CD8-positive, alpha-beta memory T cell (primary cell): Measurements from ENCODE around the gene SLC22A23. TPM values are rescaled to one million over a fixed set of nuclear protein-coding genes. Genes with fewer than 3 reads are reported as not detected.

Experiments used
- CTCF ChIA-PET: fragments of 350-600 bp; sonication (Branson Sonifier 250); formaldehyde crosslinking; loops from one replicate; lab custom pipeline; 2021; ENCODE audit warnings: antibody characterized with exemption; lab: Charles Lee
- POLR2A ChIA-PET: fragments of 350-600 bp; sonication (Branson Sonifier 250); formaldehyde crosslinking; loops from one replicate; lab custom pipeline; 2021; ENCODE audit warnings: antibody characterized with exemption; lab: Charles Lee
- DNase-seq, 5 donors: peaks; one replicate each; pipeline versions ENCODE4 v3.0.0 to v3.0.0-alpha.2; 2020 to 2022; ENCODE audit warnings: mixed read lengths in 1 of 5
- H3K27ac ChIP-seq: one replicate; pipeline ENCODE4 v1.7.0; 2013; ENCODE audit warnings: low read depth, mild to moderate bottlenecking, low read length, moderate library complexity
- H3K27me3 ChIP-seq: 2 replicates; pipeline ENCODE4 v1.7.0; 2013; ENCODE audit warnings: low read length, mild to moderate bottlenecking; ENCODE audit not compliant: insufficient read depth, poor library complexity, severe bottlenecking
- H3K36me3 ChIP-seq: 2 replicates; pipeline ENCODE4 v1.7.0; 2013; ENCODE audit warnings: mild to moderate bottlenecking, low read length, moderate library complexity; ENCODE audit not compliant: insufficient read depth
- H3K4me1 ChIP-seq: 2 replicates; pipeline ENCODE4 v1.7.0; 2013; ENCODE audit warnings: mild to moderate bottlenecking, low read length, moderate library complexity; ENCODE audit not compliant: insufficient read depth
- H3K4me3 ChIP-seq: 2 replicates; pipeline ENCODE4 v1.7.0; 2013; ENCODE audit warnings: mild to moderate bottlenecking, low read length
- H3K9me3 ChIP-seq: 2 replicates; pipeline ENCODE4 v1.7.0; 2013; ENCODE audit warnings: mild to moderate bottlenecking, low read length
- H3K27ac Mint-ChIP-seq, 8 donors: one replicate each; pipeline ENCODE4 v1.8.0; 2020 to 2021; ENCODE audit warnings: mixed read lengths in 8 of 8, mild to moderate bottlenecking in 6 of 8, inconsistent platforms in 3 of 8, moderate library complexity in 3 of 8
- H3K27me3 Mint-ChIP-seq, 2 donors: one replicate each; pipeline ENCODE4 v1.8.0; 2020 to 2021; ENCODE audit warnings: mixed read lengths in 2 of 2, mild to moderate bottlenecking in 1 of 2, moderate library complexity in 1 of 2
- H3K36me3 Mint-ChIP-seq, 3 donors: one replicate each; pipeline ENCODE4 v1.8.0; 2020 to 2021; ENCODE audit warnings: mixed read lengths in 3 of 3, inconsistent platforms in 1 of 3, mild to moderate bottlenecking in 1 of 3
- H3K4me1 Mint-ChIP-seq, 3 donors: one replicate each; pipeline ENCODE4 v1.8.0; 2020 to 2021; ENCODE audit warnings: mixed read lengths in 3 of 3, inconsistent platforms in 1 of 3, mild to moderate bottlenecking in 1 of 3
- H3K4me3 Mint-ChIP-seq, 7 donors: one replicate each; pipeline ENCODE4 v1.8.0; 2020 to 2021; ENCODE audit warnings: mixed read lengths in 7 of 7, mild to moderate bottlenecking in 6 of 7, moderate library complexity in 4 of 7, inconsistent platforms in 2 of 7
- H3K9me3 Mint-ChIP-seq, 5 donors: one replicate each; pipeline ENCODE4 v1.8.0; 2020 to 2022; ENCODE audit warnings: mixed read lengths in 5 of 5, mild to moderate bottlenecking in 3 of 5, moderate library complexity in 2 of 5, inconsistent platforms in 1 of 5
- polyA plus RNA-seq: library from polyadenylated mRNA; unstranded; fragments of 300-500 nt; fragmentation: Illumina TruSeq; gene quantifications from one replicate; pipeline ENCODE4 v1.2.3, GENCODE V29; 2021
- total RNA-seq, 2 experiments: library from RNA; stranded (reverse); gene quantifications; one replicate each; pipeline ENCODE4 v1.2.3, GENCODE V29; 2021

The SLC22A23 gene
- total and polyA plus RNA-seq, 3 experiments from 2014 or later = 0.39 to 0.78 (median 0.47) TPM

GRCh38 chr6:3318821-3319540, 137.9 kb downstream of the SLC22A23 start:
- Histone ChIP-seq H3K9me3 (no peaks in the 10 kb centered on the region), H3K27ac (no peak overlapping the region), H3K27me3 (no peaks in the 10 kb centered on the region), H3K4me1 (peaks cover 22% of the 10 kb centered on the region), H3K4me3 (no peak overlapping the region), H3K36me3 (no peaks in the 10 kb centered on the region)
- Mint-ChIP-seq H3K27ac (peak overlapping the region in 1 of 8 donors; percentile 54), H3K4me1 (peaks cover 18 to 22% (median 21%) of the 10 kb centered on the region in 3 donors), H3K4me3 (peak overlapping the region in 4 of 7 donors; percentile 10 to 65 (median 10)), H3K9me3 (no peaks in the 10 kb centered on the region), H3K27me3 (peaks cover 19 to 34% of the 10 kb centered on the region in 2 donors), H3K36me3 (no peaks in the 10 kb centered on the region)
- POLR2A ChIA-PET = no interaction called here
- CTCF ChIA-PET = no interaction called here
- no peak for DNase-seq

GRCh38 chr6:3318226-3318625, 138.6 kb downstream of the SLC22A23 start:
- POLR2A ChIA-PET = no interaction called here

GRCh38 chr6:3317741-3318211, 139.1 kb downstream of the SLC22A23 start:
- ChIA-PET CTCF (no interaction called here), POLR2A (no interaction called here)
- peak overlapping the region in 4 of 7 donors; percentile 9 to 55 (median 36) for H3K4me3 Mint-ChIP-seq
- no peak overlapping the region for H3K4me3 ChIP-seq
- no peaks in the 10 kb centered on the region for H3K27me3 ChIP-seq
- H3K9me3 ChIP-seq = no peaks in the 10 kb centered on the region
- peaks cover 15 to 34% of the 10 kb centered on the region in 2 donors for H3K27me3 Mint-ChIP-seq
- no peak overlapping the region for H3K27ac Mint-ChIP-seq
- H3K27ac ChIP-seq = no peak overlapping the region
- H3K36me3 ChIP-seq = no peaks in the 10 kb centered on the region
- no peaks in the 10 kb centered on the region for H3K9me3 Mint-ChIP-seq
- peaks cover 18 to 22% (median 21%) of the 10 kb centered on the region in 3 donors for H3K4me1 Mint-ChIP-seq
- peaks cover 22% of the 10 kb centered on the region for H3K4me1 ChIP-seq
- no peaks in the 10 kb centered on the region for H3K36me3 Mint-ChIP-seq
- DNase-seq = no peak

More at GRCh38 chr6:3318226-3318625, 138.6 kb downstream of the SLC22A23 start:
- Histone ChIP-seq H3K27ac (no peak overlapping the region), H3K36me3 (no peaks in the 10 kb centered on the region), H3K9me3 (no peaks in the 10 kb centered on the region), H3K27me3 (no peaks in the 10 kb centered on the region), H3K4me3 (no peak overlapping the region), H3K4me1 (peaks cover 22% of the 10 kb centered on the region)
- Mint-ChIP-seq H3K27me3 (peaks cover 15 to 34% of the 10 kb centered on the region in 2 donors), H3K4me1 (peaks cover 18 to 22% (median 21%) of the 10 kb centered on the region in 3 donors), H3K27ac (peak overlapping the region in 3 of 8 donors; percentile 11 to 43 (median 20)), H3K4me3 (peak overlapping the region in 4 of 7 donors; percentile 10 to 55 (median 25)), H3K9me3 (no peaks in the 10 kb centered on the region), H3K36me3 (no peaks in the 10 kb centered on the region)
- CTCF ChIA-PET = no interaction called here
- DNase-seq = peak in 2 of 5 donors; percentile 19 to 32

GRCh38 chr6:3316818-3317217, 140.0 kb downstream of the SLC22A23 start:
- H3K27ac Mint-ChIP-seq = no peak overlapping the region
- DNase-seq = no peak
- Histone ChIP-seq H3K36me3 (no peaks in the 10 kb centered on the region), H3K4me3 (no peak overlapping the region), H3K27ac (no peak overlapping the region), H3K9me3 (no peaks in the 10 kb centered on the region), H3K4me1 (peaks cover 22% of the 10 kb centered on the region), H3K27me3 (no peaks in the 10 kb centered on the region)
- peaks cover 10 to 34% of the 10 kb centered on the region in 2 donors for H3K27me3 Mint-ChIP-seq
- no peaks in the 10 kb centered on the region for H3K9me3 Mint-ChIP-seq
- ChIA-PET CTCF (no interaction called here), POLR2A (no interaction called here)
- no peak overlapping the region for H3K4me3 Mint-ChIP-seq
- H3K4me1 Mint-ChIP-seq = peaks cover 18 to 22% (median 21%) of the 10 kb centered on the region in 3 donors
- H3K36me3 Mint-ChIP-seq = no peaks in the 10 kb centered on the region

GRCh38 chr6:3316331-3316730, 140.5 kb downstream of the SLC22A23 start:
- H3K36me3 Mint-ChIP-seq = no peaks in the 10 kb centered on the region

GRCh38 chr6:3315841-3316240, 141.0 kb downstream of the SLC22A23 start:
- no peak overlapping the region for H3K4me3 ChIP-seq

More at GRCh38 chr6:3316331-3316730, 140.5 kb downstream of the SLC22A23 start:
- H3K27me3 ChIP-seq = no peaks in the 10 kb centered on the region
- H3K27ac Mint-ChIP-seq = no peak overlapping the region
- H3K36me3 ChIP-seq = no peaks in the 10 kb centered on the region
- peaks cover 22% of the 10 kb centered on the region for H3K4me1 ChIP-seq
- CTCF ChIA-PET = no interaction called here
- peaks cover 8 to 30% of the 10 kb centered on the region in 2 donors for H3K27me3 Mint-ChIP-seq
- no peaks in the 10 kb centered on the region for H3K9me3 ChIP-seq
- H3K4me3 Mint-ChIP-seq = no peak overlapping the region
- no peak for DNase-seq
- H3K4me1 Mint-ChIP-seq = peaks cover 18 to 22% (median 21%) of the 10 kb centered on the region in 3 donors
- POLR2A ChIA-PET = no interaction called here
- no peak overlapping the region for H3K27ac ChIP-seq
- no peak overlapping the region for H3K4me3 ChIP-seq
- H3K9me3 Mint-ChIP-seq = no peaks in the 10 kb centered on the region

GRCh38 chr6:3314621-3315467, 142.0 kb downstream of the SLC22A23 start:
- CTCF ChIA-PET = no interaction called here
- Mint-ChIP-seq H3K27me3 (peaks cover 8 to 26% of the 10 kb centered on the region in 2 donors), H3K27ac (no peak overlapping the region), H3K9me3 (no peaks in the 10 kb centered on the region), H3K4me1 (peaks cover 18 to 22% (median 21%) of the 10 kb centered on the region in 3 donors), H3K4me3 (no peak overlapping the region), H3K36me3 (no peaks in the 10 kb centered on the region)
- Histone ChIP-seq H3K27me3 (no peaks in the 10 kb centered on the region), H3K27ac (no peak overlapping the region), H3K4me1 (peaks cover 22% of the 10 kb centered on the region), H3K4me3 (no peak overlapping the region), H3K9me3 (no peaks in the 10 kb centered on the region), H3K36me3 (no peaks in the 10 kb centered on the region)
- POLR2A ChIA-PET = no interaction called here
- DNase-seq = no peak

More at GRCh38 chr6:3315841-3316240, 141.0 kb downstream of the SLC22A23 start:
- no peaks in the 10 kb centered on the region for H3K27me3 ChIP-seq
- H3K27ac ChIP-seq = no peak overlapping the region
- no peak for DNase-seq
- H3K27ac Mint-ChIP-seq = no peak overlapping the region
- ChIA-PET POLR2A (no interaction called here), CTCF (no interaction called here)
- H3K36me3 ChIP-seq = no peaks in the 10 kb centered on the region
- no peaks in the 10 kb centered on the region for H3K9me3 ChIP-seq
- peaks cover 18 to 22% (median 21%) of the 10 kb centered on the region in 3 donors for H3K4me1 Mint-ChIP-seq
- H3K9me3 Mint-ChIP-seq = no peaks in the 10 kb centered on the region
- peaks cover 22% of the 10 kb centered on the region for H3K4me1 ChIP-seq
- H3K27me3 Mint-ChIP-seq = peaks cover 8 to 26% of the 10 kb centered on the region in 2 donors
- no peak overlapping the region for H3K4me3 Mint-ChIP-seq
- H3K36me3 Mint-ChIP-seq = no peaks in the 10 kb centered on the region
